Germinal center (tissue), 1 donor: ENCODE data around the gene SLITRK5.

Experiments used
- DNase-seq: peaks from one replicate; pipeline ENCODE4 v3.0.0; 2012; ENCODE audit warnings: mixed read lengths, low spot score

SLITRK5 gene

DNA sequence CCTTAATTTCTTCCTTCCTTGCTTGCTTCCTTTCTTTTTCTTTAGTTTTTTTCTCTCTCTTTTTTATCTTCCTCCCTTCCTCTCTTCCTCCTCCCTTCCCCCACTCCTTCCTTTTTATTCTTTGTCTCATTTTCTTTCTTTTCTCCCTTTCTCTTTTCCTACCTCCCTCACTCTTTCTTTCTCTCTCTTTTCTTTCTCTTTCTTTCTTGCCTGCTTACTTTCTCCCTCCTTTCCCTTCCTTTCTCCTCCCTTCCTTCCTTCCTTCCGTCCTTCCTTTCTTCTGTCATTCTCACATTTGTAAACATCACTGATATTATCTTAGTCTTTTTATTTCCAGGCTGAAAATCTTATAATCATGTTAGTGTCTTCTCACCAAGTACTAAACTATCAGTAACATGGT, 38.8 kb downstream of the SLITRK5 start:
- DNase-seq: no peak

GRCh38 chr13:87712012-87712411, 40.8 kb downstream of the SLITRK5 start:
- no peak for DNase-seq
